AG04450 (cell line): ENCODE results near the gene TBCEL. TPM values are rescaled to one million over a fixed set of nuclear protein-coding genes. Genes with fewer than 3 reads are reported as not detected.

Experiments used
- CTCF ChIA-PET: fragments of 300-600, 350-600 bp; formaldehyde crosslinking; extraction: SDS; loops from one replicate; lab custom pipeline; 2022; ENCODE audit warnings: antibody characterized with exemption, inconsistent platforms; lab: Charles Lee
- POLR2A ChIA-PET: fragments of 350-600 bp; formaldehyde crosslinking; extraction: SDS; loops from one replicate; lab custom pipeline; 2021; ENCODE audit warnings: antibody characterized with exemption, inconsistent platforms; lab: Yijun Ruan, JAX
- DNase-seq: peaks from one replicate; pipeline ENCODE4 v3.0.0-alpha.2; 2011; ENCODE audit warnings: low read depth, low spot score
- H3K27ac ChIP-seq: one replicate; pipeline ENCODE4 v1.5.1; 2012; ENCODE audit warnings: low read depth, low read length, control low read depth
- H3K27me3 ChIP-seq: one replicate; pipeline ENCODE4 v1.6.0; 2012; ENCODE audit warnings: low read length; ENCODE audit not compliant: control insufficient read depth, insufficient read depth
- H3K4me3 ChIP-seq: 2 replicates; pipeline ENCODE4 v1.5.1; 2011; ENCODE audit warnings: mild to moderate bottlenecking, low read depth, low read length, control low read depth
- H3K9me3 ChIP-seq: 2 replicates; pipeline ENCODE4 v1.5.1; 2012; ENCODE audit warnings: low read length; ENCODE audit not compliant: control insufficient read depth, insufficient read depth
- polyA plus RNA-seq: library from polyadenylated mRNA; depleted of rRNA; stranded (reverse); fragments of >200 nt; gene quantifications from 2 replicates; pipeline ENCODE4 v1.2.3, GENCODE V29; 2011
- TF ChIP-seq, protein P1 (sequence below): IDR thresholded peaks from 2 replicates; pipeline ENCODE4 v1.5.1; 2011; ENCODE audit warnings: low read depth, low read length, control low read depth, inconsistent platforms

The TBCEL gene
- polyA plus RNA-seq, 1 experiment, result 19.3 TPM

DNA sequence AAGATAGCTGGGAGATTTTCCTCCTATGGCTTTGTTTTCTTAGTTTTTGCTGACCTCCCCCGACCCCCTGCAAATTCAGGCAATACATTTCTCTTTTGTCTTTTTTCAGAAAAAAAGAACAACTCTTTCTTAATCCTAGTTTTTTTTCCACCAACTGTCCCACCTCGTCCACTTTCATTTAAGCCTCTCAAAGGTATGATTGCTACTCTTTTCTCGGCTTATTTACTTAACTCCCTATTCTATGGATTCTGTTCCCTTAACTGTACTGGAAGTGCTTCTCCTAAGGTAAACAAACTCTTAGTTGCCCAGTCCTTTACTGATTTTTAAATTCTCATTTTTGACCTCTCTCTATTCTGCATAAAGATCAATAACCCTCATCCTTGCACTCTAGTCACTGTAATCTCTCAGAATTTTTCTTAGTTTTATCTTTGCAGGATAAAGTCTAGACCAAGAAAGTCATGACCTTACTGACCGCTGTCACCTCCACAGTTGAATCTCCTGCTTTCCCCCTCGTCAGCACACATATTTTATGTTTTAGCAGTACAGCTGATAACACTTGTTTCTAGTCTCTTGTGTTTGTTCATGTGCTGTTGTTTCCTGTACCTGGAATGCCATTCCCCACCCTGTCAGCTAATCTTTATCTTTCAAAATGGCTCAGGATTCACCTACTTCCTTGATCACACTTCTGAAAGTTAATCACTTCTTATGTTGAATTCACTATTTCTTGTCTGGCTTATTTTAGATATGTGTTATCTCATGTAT lies 14.9 kb downstream of the TBCEL start:
- Histone ChIP-seq H3K4me3 (no peak overlapping the region), H3K27me3 (no peaks in the 10 kb centered on the region), H3K9me3 (no peaks in the 10 kb centered on the region), H3K27ac (no peak overlapping the region)
- CTCF ChIA-PET, result interaction anchor here (1.0 to 1.7 kb wide), 3 partner anchors 13 to 156 kb away, joined by 3 to 7 read pairs (median 3); no protein-coding TSS in a partner anchor
- TF ChIP-seq, protein P1, sequence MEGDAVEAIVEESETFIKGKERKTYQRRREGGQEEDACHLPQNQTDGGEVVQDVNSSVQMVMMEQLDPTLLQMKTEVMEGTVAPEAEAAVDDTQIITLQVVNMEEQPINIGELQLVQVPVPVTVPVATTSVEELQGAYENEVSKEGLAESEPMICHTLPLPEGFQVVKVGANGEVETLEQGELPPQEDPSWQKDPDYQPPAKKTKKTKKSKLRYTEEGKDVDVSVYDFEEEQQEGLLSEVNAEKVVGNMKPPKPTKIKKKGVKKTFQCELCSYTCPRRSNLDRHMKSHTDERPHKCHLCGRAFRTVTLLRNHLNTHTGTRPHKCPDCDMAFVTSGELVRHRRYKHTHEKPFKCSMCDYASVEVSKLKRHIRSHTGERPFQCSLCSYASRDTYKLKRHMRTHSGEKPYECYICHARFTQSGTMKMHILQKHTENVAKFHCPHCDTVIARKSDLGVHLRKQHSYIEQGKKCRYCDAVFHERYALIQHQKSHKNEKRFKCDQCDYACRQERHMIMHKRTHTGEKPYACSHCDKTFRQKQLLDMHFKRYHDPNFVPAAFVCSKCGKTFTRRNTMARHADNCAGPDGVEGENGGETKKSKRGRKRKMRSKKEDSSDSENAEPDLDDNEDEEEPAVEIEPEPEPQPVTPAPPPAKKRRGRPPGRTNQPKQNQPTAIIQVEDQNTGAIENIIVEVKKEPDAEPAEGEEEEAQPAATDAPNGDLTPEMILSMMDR, result no peak
- POLR2A ChIA-PET, result no interaction called here
- no peak for DNase-seq

- TF ChIP-seq, protein P1, result no peak
- DNase-seq, result no peak
- POLR2A ChIA-PET, result no interaction called here
- Histone ChIP-seq H3K9me3 (no peaks in the 10 kb centered on the region), H3K27ac (no peak overlapping the region), H3K27me3 (no peaks in the 10 kb centered on the region), H3K4me3 (no peak overlapping the region)
- CTCF ChIA-PET, result no interaction called here
Measured at GRCh38 chr11:121039971-121040613, 16.2 kb downstream of the TBCEL start.

DNA sequence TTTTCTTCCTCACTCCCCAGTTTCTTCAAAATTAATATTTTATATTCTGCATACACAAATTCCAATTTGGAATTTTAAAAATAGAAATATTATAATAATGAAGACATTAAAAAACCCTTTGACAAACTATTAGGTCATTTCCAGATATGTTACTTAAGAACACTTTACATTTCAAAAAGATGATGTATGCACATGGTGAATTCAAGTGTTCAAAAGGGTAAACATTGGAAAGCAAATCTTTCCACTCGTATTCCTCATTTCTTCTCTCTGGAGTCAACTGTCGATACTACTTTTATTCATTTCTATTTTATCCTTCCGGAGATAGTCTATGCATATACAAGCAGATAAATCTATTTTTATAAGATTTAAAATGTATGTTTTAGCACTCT lies 16.7 kb downstream of the TBCEL start:
- Histone ChIP-seq H3K27me3 (no peaks in the 10 kb centered on the region), H3K9me3 (no peaks in the 10 kb centered on the region), H3K27ac (no peak overlapping the region), H3K4me3 (no peak overlapping the region)
- ChIA-PET CTCF (interaction anchor here (1.2 kb wide), 1 partner anchor 154 kb away, joined by 3 read pairs; no protein-coding TSS in a partner anchor), POLR2A (no interaction called here)
- TF ChIP-seq, protein P1, result no peak
- no peak for DNase-seq

- CTCF ChIA-PET, result interaction anchor here (1.2 kb wide), 1 partner anchor 153 kb away, joined by 3 read pairs; no protein-coding TSS in a partner anchor
- POLR2A ChIA-PET, result no interaction called here
Measured at GRCh38 chr11:121041072-121041471, 17.2 kb downstream of the TBCEL start.

More at GRCh38 chr11:121041072-121041471, 17.2 kb downstream of the TBCEL start:
- no peak overlapping the region for H3K4me3 ChIP-seq
- TF ChIP-seq, protein P1, result no peak
- H3K9me3 ChIP-seq, result no peaks in the 10 kb centered on the region
- H3K27ac ChIP-seq, result no peak overlapping the region
- H3K27me3 ChIP-seq, result no peaks in the 10 kb centered on the region
- no peak for DNase-seq
